Erythroblast (primary cell): ENCODE results near the gene ARL8B.

ENCODE experiments used
- GATA1 ChIP-seq: IDR thresholded peaks from 2 replicates; pipeline ENCODE4 v1.6.1; 2011; ENCODE audit warnings: low read depth, mild to moderate bottlenecking, control low read depth, low read length, moderate library complexity
- POLR2A ChIP-seq: IDR thresholded peaks from 2 replicates; pipeline ENCODE4 v1.6.1; 2011; ENCODE audit warnings: mild to moderate bottlenecking, low read length

DNA sequence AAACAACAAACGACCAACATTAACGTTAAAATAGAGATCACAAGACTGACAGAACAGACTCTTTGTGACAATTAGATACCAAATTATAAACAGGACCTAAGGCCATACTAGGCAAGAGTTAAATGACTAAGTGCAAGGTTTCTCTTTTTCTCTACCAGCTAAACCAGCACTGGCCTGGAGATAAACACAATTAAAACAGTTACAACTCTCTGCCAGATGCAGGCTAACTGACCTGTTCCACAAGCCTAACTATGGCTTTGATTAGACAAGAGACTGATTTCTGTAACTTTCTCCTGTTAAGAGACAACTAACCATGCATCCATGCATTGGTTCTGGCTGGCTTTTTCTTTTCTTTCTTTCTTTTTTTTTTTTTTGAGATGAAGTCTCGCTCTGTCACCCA, 1.6 kb upstream of the ARL8B start:
- no peak for TF ChIP-seq POLR2A
- TF ChIP-seq GATA1: no peak
